Activated CD4-positive, alpha-beta T cell treated with anti-CD3 and anti-CD28 coated beads, Interleukin-2, Interleukin-4, amounts not matched to agents 100 ng/mL and 50 ng/mL, durations not matched to agents 16 hours and 8 hours (primary cell): ENCODE measurements around the gene TKT.
"Not testable (repeated sequence)": the region's sequence is repeated elsewhere in the genome, so short reads cannot be mapped to it uniquely, and the experiment has no call there.

Source experiments
- DNase-seq: peaks from one replicate; pipeline ENCODE4 v3.0.0-alpha.2; 2020; ENCODE audit warnings: low spot score

TKT gene, protein sequence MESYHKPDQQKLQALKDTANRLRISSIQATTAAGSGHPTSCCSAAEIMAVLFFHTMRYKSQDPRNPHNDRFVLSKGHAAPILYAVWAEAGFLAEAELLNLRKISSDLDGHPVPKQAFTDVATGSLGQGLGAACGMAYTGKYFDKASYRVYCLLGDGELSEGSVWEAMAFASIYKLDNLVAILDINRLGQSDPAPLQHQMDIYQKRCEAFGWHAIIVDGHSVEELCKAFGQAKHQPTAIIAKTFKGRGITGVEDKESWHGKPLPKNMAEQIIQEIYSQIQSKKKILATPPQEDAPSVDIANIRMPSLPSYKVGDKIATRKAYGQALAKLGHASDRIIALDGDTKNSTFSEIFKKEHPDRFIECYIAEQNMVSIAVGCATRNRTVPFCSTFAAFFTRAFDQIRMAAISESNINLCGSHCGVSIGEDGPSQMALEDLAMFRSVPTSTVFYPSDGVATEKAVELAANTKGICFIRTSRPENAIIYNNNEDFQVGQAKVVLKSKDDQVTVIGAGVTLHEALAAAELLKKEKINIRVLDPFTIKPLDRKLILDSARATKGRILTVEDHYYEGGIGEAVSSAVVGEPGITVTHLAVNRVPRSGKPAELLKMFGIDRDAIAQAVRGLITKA

DNA sequence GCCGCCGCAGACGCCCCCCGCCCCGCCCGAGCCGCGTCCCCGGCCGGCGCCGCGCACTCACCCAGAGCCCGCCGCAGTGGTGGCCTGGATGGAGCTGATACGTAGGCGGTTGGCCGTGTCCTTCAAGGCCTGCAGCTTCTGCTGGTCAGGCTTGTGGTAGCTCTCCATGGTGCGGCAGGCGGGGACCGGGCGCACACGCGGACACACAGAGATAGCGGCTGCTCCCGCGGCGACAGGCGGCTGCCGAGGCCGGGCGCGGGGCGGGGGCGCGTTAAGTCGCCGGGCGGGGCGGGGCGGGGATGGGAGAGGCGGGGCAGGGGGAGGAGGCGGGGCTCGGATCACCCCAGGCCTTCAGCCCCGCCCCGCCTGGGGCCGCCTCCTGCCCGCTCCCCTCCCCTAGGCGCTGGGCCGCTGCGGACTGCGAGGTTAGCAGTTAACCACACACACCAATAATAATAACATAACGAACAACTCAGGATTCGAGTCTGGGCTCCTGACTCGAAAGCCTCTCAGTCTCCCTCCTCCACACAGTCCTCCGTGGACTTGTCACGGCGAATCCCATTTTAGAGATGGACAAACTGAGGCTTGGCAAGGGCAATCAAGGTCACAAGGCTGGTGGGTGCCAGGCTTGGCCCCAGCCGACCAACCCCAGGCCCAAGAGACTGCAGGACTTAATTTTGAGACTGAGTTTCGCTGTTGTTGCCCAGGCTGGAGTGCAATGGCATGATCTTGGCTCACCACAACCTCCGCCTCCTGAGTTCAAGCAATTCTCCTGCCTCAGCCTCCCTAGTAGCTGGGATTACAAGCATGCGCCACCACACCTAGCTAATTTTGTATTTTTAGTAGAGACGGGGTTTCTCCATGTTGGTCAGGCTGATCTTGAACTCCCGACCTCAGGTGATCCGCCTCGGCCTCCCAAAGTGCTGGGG, at the start of gene TKT:
Gene TKT, minus strand, starts transcription at position 248 of the 929 bp plus-strand sequence. Its CDS starts 80 bp downstream, at position 168.
- DNase-seq = peak; percentile 88

DNA sequence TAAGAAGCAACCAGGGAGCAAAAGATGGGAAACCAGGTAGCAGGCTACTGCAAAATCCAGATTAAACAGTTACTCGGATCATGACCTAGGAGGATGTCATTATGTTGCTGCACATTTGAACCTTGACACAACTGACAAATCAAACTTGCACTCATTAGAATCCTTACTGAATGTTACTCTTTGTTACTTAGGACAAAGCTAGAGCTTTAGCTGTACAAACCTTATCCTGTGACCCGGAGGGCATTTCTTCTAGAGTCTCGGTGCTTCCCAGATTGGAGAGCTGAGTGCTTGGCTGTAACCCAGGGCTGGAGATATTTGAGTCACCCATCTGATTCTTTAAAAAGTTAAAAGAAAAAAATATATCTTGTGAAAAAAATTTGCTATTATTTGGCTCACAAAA, 48.1 kb upstream of the TKT start:
- no peak for DNase-seq

DNA sequence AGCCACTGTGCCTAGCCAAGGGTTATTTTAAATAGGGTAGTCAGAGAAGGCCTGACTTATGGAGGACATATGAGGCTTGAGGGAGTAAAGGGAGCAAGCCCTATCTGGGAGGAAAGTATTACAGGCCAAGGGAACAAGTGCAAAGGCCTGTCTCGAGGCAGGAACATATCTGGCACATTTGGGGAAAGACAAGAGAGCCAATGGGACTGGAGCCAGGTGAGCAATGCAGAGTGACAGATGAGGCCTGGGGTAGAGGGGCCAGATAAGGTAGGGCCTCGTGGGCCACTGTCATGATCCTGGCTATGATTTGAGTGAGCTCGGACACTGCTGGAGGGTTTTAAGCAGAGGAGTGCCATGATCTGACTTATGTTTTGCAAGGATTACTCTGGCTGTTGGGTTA, 47.7 kb upstream of the TKT start:
- DNase-seq = no peak

DNA sequence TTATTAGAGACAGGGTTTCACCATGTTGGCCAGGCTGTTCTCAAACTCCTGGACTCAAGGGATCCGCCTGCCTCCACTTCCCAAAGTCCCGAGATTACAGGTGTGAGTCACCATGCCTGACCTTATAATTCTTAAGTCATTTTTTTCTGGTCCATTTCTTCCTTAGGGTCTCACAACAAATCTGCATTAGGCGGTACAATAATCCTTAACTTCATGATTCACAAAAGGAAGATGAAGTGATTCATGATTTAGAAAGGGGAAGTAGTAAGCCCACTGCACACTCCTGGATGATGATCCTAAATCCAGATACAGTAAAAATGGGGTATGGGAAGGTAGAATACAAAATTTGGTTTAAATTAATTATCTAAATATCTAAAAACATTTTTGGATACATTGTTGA, 45.0 kb upstream of the TKT start:
- no peak for DNase-seq

DNA sequence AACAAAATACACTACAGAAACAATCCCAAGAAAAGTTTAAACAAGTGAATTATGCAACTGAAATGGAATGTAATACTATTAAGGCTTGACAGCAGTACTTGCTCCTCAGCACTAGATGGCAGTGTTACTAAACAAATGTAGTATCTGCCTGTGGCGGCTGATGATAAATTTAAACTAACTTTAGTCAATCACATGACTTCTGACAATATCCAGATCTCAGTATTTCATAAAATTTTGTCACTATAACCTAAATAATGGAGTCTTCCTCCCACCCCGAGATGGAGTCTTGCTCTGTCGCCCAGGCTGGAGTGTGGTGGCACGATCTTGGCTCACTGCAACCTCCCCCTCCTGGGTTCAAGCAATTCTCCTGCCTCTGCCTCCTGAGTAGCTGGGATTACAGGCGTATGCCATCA, 43.8 kb upstream of the TKT start:
- peak; percentile 64 for DNase-seq

DNA sequence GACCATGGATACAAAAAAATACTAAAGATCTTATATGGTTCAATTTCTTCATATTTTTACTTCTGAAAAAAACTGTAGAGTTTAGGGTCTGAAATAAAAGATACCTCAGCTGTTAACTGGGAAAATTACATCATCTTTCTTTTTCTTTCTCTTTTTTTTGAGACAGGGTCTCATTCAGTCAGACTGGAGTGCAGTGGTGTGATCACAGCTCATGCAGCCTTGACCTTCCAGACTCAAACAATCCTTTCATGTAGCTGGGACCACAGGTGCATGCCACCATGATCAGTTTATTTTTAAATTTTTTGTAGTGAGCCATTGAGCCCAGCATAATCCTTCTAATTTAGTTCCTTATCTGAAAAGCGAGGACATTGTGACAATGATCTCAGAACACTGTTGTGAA, 39.6 kb upstream of the TKT start:
- no peak for DNase-seq

DNA sequence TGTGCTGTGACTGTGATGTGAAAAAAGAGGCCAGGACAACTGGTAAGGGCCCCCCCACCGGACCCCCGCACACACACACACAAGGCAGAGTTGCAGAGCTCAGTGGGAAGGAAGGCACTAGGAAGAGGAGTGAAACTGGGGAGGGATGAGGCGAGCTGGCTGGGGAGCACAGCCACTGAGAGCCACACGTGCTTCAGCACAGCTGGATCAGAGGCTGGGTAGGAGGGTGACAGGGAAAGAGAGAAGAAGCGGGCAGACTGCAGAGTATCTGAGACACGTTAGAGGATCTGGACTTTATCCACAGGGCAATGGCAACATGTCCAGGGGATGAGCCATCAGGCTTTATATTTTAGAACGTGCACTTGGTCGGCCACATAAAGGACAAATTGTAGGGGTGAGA, 38.0 kb upstream of the TKT start:
- no peak for DNase-seq

DNA sequence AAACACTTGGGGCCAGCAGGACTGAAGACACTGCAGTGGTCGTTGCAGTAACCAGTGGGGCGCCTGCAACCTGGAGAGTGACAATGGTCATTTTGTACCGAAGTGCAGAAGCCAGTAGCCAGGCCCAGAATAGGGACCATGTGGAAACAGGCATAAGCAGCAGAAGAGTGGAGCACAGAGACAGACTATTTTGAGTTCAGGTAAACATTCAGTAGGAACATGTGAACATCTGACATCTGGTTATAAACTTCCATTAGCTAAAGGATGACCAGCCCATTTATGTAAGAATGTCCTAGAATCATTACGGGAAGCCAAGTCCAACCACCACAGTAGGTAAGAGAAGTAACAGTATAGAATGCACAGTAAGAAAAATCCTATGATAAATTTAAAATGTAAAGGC, 32.4 kb upstream of the TKT start:
- no peak for DNase-seq

DNA sequence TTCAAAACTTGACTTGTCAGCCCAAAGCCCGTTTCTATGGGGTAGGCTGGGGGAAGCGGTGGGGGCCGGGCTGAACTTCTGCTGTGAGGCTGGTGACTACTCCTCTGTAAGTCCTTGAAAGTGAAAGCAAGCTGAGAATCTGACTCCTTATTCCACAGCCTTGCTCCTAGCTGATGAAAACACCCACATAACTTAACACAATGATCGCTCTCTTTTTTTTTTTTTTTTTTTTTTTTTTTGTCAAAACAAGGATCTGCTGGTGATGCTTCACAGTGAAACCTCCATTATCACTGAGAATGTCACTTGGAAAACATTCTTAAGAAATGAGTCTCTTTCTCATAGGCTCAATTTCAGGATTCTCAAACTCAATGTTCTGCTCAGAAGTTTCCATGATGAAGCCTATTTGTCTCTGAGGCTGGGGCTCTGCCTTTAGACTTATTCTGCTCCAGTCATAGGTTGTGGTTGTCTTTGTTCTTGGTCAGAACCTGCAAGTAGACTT, 31.4 kb upstream of the TKT start:
- no peak for DNase-seq

DNA sequence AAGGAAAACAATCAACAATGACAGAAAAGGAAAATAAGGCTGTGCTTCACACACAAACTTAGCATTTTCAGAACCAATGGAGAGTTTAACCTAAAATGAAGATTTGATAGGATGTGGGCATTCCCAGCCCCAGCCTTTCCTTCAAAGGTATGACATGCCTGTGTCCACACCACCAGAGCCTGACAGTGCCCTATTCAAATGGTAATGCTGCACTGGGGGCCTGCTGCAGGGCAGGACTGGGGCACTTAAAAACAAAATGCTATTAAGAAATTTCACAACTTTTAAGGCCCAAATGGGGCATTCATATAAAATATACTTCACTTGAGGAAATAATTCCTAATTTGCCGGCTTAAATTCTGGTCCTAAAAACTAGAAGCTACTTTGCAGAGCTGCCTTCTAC, 30.9 kb upstream of the TKT start:
- no peak for DNase-seq

DNA sequence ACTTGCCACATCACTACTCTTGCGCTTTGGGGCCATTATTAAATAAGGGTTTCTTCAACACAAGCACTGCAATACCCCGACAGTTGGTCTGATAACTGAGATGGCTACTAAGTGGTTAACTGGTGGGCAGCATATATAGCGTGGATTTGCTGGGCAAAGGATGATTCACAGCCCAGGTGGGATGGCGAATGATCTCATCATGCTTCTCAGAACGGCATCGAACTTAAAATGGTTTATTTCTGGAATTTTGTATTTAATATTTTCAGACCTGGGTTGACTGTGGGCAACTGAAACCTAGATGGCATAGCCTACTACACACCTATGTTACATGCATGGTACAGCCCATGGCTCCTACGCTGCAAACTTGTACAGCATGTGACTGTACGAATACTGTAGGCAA, 26.8 kb upstream of the TKT start:
- no peak for DNase-seq

DNA sequence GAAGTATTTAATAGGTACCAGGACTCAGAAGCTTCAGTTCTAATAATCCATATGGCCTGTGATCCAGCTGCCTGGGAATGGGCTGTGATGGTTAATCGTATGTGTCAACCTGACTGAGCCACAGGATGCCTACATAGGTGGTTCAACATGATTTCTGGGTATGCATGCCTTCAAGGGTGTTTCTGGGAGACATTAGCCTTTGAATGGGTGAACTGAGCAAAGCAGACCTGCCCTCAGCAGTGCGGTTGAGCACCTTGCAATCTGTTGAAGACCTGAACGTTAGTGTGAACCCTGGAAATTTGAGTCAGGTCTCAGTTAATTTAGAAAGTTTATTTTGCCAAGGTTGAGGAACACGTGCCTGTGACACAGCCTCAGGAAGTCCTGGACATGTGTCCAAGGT, 22.8 kb upstream of the TKT start:
- DNase-seq = no peak

DNA sequence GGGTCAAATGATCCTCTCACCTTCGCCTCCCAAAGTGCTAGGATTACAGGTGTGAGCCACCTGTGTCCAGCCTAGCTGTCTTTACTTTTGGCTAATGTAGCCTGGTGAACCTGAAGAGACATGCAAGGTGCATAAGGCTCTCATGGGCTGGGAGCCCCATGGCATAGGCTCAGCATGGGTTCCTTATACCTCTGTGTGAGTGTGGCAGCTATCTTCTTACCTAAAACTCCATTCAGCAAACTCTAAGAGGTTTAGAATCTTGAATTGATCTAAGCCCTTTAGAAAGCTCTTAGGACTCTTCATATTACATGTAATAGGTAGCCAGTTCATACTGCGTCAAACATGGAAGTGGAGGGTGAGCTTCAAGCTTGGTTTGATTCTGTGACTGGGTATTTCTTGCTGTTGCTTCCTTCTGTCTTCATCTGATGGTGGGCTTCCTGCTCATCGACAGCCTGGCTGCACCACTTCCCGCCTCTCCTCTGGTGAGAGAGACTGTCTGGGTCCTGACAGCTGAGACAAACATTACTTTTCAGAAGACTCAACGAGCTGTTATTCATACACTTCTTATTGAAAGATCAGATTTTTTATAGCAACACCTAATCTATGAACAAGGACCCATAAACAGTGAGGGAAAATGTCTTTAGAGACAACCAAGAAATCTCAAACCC, 19.2 kb upstream of the TKT start:
- no peak for DNase-seq

DNA sequence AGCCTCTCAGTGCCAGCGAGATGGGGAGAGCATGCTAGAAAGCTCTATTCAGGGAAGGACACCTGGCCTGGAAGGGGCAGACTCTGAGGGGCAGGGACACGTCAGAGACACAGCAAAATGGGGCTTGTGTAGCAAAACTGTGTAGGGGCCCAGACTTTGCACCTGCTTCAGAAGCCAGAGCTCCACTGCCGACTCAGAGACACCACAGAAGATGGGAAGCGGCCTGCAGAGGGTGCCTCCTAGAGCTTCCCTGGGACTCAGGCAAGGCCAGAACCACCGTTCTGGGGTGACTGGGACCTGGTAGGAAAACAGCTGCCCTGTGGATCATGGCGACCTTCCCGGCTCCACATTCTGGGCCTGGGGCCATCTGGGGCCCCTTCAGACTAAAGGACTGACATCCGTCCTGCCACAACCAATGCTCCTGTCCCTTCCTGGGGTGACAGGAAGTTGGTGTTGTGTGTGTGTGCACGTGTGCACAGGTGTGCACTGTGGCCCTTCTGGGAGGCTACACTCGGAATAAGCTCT, 17.4 kb upstream of the TKT start:
- DNase-seq = no peak

DNA sequence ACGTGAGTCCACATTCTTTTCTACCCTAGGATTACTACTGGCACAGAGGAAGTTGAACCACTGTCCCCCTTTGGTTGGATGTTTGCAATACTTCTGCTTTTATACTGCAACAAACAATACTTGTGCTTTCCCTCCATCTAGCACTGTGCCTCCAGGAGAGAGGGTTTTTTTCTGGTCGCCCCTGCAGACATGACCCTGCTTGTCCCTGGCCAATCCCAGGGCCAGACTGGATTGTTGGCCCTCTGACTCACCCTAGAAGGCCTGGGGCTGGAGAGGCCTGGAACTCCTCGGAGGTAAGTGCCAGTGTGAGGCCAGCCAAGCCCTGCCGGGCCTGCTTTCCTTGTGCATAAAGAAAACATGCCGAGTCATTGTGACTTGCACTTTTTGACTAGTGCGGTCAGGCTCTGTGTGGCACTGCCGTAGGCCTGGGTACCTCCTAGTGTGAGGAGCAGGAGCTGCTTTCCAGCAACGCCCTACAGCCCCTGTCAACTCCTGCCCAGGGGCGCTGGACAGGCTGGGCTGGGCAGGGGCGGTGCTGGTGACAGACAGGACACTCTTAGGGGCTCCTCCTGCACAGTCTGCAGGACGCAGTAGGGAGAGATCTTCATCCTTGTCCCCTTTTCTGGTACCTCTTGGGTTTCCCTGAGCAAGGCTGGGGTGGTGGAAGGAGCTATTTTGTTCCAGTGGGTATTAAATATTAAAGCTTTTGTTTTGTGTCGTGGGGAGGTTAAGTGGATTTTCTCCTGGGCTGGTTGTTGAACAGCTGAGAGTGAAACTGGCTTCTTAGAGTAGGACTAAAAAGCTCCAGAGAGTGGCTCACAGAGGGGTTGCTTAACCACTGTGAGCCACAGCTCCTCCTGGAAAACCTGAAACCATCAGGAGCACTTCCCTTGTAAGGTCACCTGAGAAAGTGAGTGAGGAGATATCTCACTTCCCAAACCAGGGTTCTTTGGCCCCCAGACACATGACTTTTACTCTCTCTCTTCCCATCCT, 14.4 kb upstream of the TKT start:
- DNase-seq = peak; percentile 77

DNA sequence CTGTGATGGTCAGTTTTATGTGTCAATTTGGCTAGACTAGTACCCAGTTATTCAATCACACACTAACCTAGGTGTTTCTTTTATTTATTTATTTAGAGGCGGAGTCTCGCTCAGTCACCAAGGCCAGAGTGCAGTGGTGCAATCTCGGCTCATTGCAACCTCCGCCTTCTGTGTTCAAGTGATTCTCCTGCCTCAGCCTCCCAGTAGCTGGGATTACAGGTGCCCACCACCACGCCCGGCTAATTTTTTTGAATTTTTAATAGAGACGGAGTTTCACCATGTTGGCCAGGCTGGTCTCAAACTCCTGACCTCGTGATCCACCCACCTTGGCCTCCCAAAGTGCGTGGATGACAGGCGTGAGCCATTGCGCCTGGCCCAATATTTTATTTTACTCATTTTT, 13.4 kb upstream of the TKT start:
- not testable (repeated sequence) for DNase-seq

DNA sequence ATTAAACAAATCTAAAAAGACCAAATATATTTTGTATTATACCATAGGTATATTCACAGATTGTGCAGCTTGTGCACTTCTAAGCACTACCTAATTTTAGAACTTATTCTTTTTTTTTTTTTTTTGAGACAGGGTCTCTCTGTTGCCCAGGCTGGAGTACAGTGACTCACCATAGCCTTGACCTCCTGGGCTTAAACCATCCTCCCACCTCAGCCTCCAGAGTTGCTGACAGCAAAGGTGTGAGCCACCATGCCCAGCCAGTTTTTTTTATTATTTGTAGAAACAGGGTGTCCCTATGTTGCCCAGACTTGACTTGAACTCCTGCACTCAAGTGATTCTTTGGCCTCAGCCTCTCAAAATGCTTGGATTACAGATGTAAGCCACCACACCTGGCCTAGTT, 11.9 kb upstream of the TKT start:
- DNase-seq = no peak

DNA sequence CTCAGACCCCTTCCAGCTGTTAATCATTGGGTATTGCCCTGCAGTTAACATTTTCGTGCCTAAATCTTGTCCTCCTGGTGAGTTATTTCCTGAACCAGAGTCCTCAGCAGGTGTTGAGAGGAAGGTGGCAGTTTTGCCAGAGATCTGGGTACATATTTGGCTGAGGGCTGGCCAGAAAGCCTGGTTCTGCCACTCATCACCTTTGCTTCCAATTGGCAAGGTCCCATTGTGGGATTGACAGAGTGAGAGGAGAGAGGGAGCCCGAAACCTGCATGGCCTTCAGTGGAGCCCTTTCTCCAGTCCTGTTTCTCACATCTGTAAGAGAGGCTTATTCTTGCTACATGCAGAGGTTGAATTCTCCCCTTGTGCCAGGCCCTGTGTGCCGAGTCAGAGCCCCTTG, 8.9 kb upstream of the TKT start:
- DNase-seq = no peak

DNA sequence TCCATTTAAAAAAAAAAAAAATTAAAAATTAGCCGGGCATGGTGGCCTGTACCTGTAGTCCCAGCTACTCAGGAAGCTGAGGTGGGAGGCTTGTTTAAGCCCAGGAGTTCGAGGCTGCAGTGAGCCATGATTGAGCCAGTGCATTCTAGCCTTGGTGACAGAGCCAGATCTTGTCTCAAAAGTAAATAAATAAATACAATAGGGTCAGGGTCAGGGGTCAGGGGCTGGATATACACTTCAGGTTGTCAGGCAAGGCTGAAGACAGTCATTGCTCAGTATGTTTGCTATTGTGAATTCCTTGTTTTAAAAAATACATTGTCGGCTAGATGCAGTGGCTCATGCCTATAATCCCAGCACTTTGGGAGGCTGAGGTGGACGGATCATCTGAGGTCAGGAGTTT, 8.1 kb upstream of the TKT start:
- no peak for DNase-seq

DNA sequence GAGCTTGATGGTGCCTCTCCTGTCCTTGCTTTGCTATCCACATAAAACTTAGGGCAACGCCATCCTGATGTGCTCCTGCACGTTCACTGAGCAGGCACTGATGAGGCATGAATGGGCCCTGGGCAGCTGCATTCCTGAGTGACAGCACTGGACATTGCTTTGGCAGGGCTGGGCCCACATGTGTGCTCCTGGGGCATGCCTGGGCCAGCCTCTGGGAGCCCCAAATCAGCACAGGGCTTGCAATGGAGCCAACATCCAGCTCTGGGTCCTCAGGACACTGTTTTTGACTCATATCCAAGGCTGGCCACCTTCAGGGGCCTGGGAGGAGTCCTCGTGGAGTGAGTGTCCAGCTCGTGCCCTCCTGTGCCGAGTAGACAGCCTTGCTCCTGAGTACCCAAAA, 5.9 kb upstream of the TKT start:
- DNase-seq = no peak
